MM.1S (cell line): Measurements from ENCODE around the gene CACNB2.

Experiments
- CTCF ChIP-seq: fragments of 300-600 bp; sonication (generic); IDR thresholded peaks from 2 replicates; pipeline ENCODE4 v1.5.1; 2016; ENCODE audit warnings: antibody characterized with exemption, low read length, mixed read lengths
- EZH2 ChIP-seq: fragments of 300-600 bp; sonication (generic); optimal IDR thresholded peaks from 2 replicates; pipeline ENCODE3; 2017; ENCODE audit warnings: low read depth, mild to moderate bottlenecking, antibody characterized with exemption, low read length, mixed read lengths
- EZH2phosphoT487 ChIP-seq: fragments of 300-600 bp; sonication (generic); IDR thresholded peaks from 2 replicates; pipeline ENCODE4 v1.6.1; 2018; ENCODE audit warnings: antibody characterized with exemption, low read length

DNA sequence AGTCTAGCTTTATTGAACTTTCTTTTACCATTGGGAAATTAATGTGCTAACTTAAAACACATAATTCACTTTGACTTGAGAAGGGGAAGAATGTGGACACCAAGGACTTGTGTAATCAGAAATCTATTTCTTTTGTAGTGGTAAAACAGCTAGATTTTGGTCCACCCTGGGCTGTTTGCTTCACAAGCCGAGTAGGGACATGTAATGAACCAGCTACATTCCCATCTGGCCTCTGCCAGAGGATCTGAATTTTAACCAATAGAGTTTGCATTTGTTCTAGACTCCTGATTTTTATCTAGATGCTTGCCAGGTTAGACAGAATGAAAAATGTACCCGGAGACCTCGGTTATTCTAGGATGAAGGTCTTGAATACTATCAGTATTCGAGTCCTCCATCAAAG lies 1.9 kb downstream of the CACNB2 start:
- no peak for TF ChIP-seq CTCF
- no peak for TF ChIP-seq EZH2
- no peak for TF ChIP-seq EZH2phosphoT487
